Activated T-cell treated with anti-CD3 and anti-CD28 coated beads, Interleukin-2, amount 50 U/mL, for 24 hours (primary cell): ENCODE data around the gene REXO4.
"Not testable (repeated sequence)": the region's sequence is repeated elsewhere in the genome, so short reads cannot be mapped to it uniquely, and the experiment has no call there.

Experiments
- DNase-seq: peaks from one replicate; pipeline ENCODE4 v3.0.0-alpha.2; 2020
- H3K27ac Mint-ChIP-seq: 2 replicates; pipeline ENCODE4 v1.8.0; 2020; ENCODE audit warnings: mild to moderate bottlenecking, mixed read lengths
- H3K27me3 Mint-ChIP-seq: 2 replicates; pipeline ENCODE4 v1.8.0; 2020; ENCODE audit warnings: mixed read lengths
- H3K36me3 Mint-ChIP-seq: 2 replicates; pipeline ENCODE4 v1.8.0; 2020; ENCODE audit warnings: low read depth, mixed read lengths
- H3K4me1 Mint-ChIP-seq: 2 replicates; pipeline ENCODE4 v1.8.0; 2020; ENCODE audit warnings: low read depth, mixed read lengths
- H3K4me3 Mint-ChIP-seq: 2 replicates; pipeline ENCODE4 v1.8.0; 2020; ENCODE audit warnings: mild to moderate bottlenecking, moderate library complexity, mixed read lengths
- H3K9me3 Mint-ChIP-seq: 2 replicates; pipeline ENCODE4 v1.8.0; 2020; ENCODE audit warnings: mixed read lengths

Gene REXO4

GRCh38 chr9:133456409-133456808, 38.6 kb upstream of the REXO4 start:
- no peaks in the 10 kb centered on the region for H3K9me3 Mint-ChIP-seq
- no peaks in the 10 kb centered on the region for H3K36me3 Mint-ChIP-seq

DNA sequence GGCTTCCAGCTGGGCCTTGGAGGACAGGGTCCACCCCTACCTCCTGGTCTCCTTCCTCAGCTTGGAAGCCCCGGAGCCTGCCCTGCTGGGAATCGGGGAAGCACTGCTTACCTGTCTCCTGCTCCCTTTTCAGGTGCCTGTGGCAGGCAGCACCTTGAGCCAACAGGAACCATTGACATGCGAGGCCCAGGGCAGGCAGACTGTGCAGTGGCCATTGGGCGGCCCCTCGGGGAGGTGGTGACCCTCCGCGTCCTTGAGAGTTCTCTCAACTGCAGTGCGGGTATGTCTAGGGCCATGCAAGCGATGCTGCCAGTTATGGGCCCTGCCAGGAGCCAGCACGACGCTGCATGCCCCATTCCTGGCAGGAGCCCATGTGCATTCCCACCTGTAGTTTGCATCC, 38.1 kb upstream of the REXO4 start:
- Mint-ChIP-seq H3K36me3 (no peaks in the 10 kb centered on the region), H3K27ac (no peak overlapping the region), H3K4me1 (peaks cover 10% of the 10 kb centered on the region), H3K27me3 (no peaks in the 10 kb centered on the region), H3K9me3 (no peaks in the 10 kb centered on the region), H3K4me3 (no peak overlapping the region)
- DNase-seq: no peak

More at GRCh38 chr9:133456409-133456808, 38.6 kb upstream of the REXO4 start:
- no peak overlapping the region for H3K4me3 Mint-ChIP-seq
- no peaks in the 10 kb centered on the region for H3K27me3 Mint-ChIP-seq
- no peak for DNase-seq
- no peak overlapping the region for H3K27ac Mint-ChIP-seq
- H3K4me1 Mint-ChIP-seq: peaks cover 10% of the 10 kb centered on the region

DNA sequence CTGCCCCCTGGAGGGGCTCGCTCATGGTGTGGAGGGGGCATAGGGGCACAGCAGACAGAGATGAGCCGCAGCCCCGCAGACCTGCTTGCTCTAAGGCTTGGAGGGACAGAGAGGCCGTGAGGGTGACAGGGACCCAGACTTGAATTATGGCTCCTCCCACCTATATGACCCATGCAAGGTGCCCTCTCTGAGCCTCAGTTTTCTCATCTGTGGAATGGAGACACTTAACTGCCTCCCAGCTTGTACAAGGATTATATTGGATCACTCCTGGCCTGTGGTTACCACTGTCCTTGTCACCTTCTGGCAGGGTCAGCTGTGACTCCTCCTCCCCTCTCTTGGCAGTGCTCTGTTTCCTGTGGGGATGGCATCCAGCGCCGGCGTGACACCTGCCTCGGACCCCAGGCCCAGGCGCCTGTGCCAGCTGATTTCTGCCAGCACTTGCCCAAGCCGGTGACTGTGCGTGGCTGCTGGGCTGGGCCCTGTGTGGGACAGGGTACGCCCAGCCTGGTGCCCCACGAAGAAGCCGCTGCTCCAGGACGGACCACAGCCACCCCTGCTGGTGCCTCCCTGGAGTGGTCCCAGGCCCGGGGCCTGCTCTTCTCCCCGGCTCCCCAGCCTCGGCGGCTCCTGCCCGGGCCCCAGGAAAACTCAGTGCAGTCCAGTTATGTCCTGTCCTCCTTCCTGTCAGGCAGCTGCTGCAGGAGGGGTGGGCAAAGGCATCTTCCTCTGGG, 37.3 kb upstream of the REXO4 start:
- H3K4me3 Mint-ChIP-seq: no peak overlapping the region
- DNase-seq: no peak
- H3K27ac Mint-ChIP-seq: no peak overlapping the region
- H3K9me3 Mint-ChIP-seq: no peaks in the 10 kb centered on the region
- H3K4me1 Mint-ChIP-seq: peaks cover 7% of the 10 kb centered on the region
- no peaks in the 10 kb centered on the region for H3K36me3 Mint-ChIP-seq
- H3K27me3 Mint-ChIP-seq: no peaks in the 10 kb centered on the region

DNA sequence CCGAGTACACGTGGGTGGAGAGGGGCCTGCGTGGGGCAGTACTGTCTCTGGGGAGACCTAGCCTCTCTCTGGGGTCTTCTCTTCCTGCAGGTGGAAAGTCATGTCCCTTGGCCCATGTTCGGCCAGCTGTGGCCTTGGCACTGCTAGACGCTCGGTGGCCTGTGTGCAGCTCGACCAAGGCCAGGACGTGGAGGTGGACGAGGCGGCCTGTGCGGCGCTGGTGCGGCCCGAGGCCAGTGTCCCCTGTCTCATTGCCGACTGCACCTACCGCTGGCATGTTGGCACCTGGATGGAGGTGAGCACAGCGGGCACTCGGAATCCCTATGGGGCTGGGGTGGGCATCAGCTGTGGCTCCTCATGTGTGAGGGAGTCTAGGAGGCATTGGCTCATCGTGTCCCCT, 36.5 kb upstream of the REXO4 start:
- Mint-ChIP-seq H3K9me3 (no peaks in the 10 kb centered on the region), H3K27me3 (no peaks in the 10 kb centered on the region), H3K36me3 (no peaks in the 10 kb centered on the region), H3K4me1 (peaks cover 4% of the 10 kb centered on the region), H3K27ac (no peak overlapping the region), H3K4me3 (no peak overlapping the region)
- DNase-seq: no peak

- Mint-ChIP-seq H3K27me3 (no peaks in the 10 kb centered on the region), H3K9me3 (no peaks in the 10 kb centered on the region), H3K36me3 (no peaks in the 10 kb centered on the region), H3K27ac (no peak overlapping the region), H3K4me3 (no peak overlapping the region), H3K4me1 (no peaks in the 10 kb centered on the region)
- DNase-seq: no peak
Measured at GRCh38 chr9:133453651-133454050, 35.8 kb upstream of the REXO4 start.

- Mint-ChIP-seq H3K9me3 (no peaks in the 10 kb centered on the region), H3K27me3 (no peaks in the 10 kb centered on the region), H3K4me3 (no peak overlapping the region), H3K36me3 (no peaks in the 10 kb centered on the region), H3K4me1 (no peaks in the 10 kb centered on the region), H3K27ac (no peak overlapping the region)
- DNase-seq: no peak
Measured at GRCh38 chr9:133452562-133452961, 34.8 kb upstream of the REXO4 start.

GRCh38 chr9:133451865-133452264, 34.1 kb upstream of the REXO4 start:
- H3K27ac Mint-ChIP-seq, H3K9me3 Mint-ChIP-seq, DNase-seq, H3K4me3 Mint-ChIP-seq, H3K4me1 Mint-ChIP-seq, H3K36me3 Mint-ChIP-seq, H3K27me3 Mint-ChIP-seq: not testable (repeated sequence)

DNA sequence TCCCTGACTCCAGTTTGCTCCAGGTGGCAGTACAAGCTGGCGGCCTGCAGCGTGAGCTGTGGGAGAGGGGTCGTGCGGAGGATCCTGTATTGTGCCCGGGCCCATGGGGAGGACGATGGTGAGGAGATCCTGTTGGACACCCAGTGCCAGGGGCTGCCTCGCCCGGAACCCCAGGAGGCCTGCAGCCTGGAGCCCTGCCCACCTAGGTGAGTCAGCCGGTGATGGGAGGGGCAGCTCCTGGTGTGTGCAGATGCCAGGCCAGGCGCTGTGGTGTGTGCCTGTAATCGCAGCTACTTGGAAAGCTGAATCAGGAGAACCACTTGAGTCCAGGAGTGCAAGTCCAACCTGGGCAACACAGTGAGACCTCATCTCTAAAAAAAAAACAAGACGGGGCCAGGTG, 31.9 kb upstream of the REXO4 start:
- DNase-seq: no peak
- no peaks in the 10 kb centered on the region for H3K27me3 Mint-ChIP-seq
- no peaks in the 10 kb centered on the region for H3K4me1 Mint-ChIP-seq
- no peaks in the 10 kb centered on the region for H3K36me3 Mint-ChIP-seq
- no peaks in the 10 kb centered on the region for H3K9me3 Mint-ChIP-seq
- no peak overlapping the region for H3K4me3 Mint-ChIP-seq
- no peak overlapping the region for H3K27ac Mint-ChIP-seq

- no peak for DNase-seq
- H3K9me3 Mint-ChIP-seq: no peaks in the 10 kb centered on the region
- no peak overlapping the region for H3K27ac Mint-ChIP-seq
- no peaks in the 10 kb centered on the region for H3K4me1 Mint-ChIP-seq
- no peaks in the 10 kb centered on the region for H3K27me3 Mint-ChIP-seq
- no peaks in the 10 kb centered on the region for H3K36me3 Mint-ChIP-seq
- H3K4me3 Mint-ChIP-seq: no peak overlapping the region
Measured at GRCh38 chr9:133448487-133448972, 30.7 kb upstream of the REXO4 start.

DNA sequence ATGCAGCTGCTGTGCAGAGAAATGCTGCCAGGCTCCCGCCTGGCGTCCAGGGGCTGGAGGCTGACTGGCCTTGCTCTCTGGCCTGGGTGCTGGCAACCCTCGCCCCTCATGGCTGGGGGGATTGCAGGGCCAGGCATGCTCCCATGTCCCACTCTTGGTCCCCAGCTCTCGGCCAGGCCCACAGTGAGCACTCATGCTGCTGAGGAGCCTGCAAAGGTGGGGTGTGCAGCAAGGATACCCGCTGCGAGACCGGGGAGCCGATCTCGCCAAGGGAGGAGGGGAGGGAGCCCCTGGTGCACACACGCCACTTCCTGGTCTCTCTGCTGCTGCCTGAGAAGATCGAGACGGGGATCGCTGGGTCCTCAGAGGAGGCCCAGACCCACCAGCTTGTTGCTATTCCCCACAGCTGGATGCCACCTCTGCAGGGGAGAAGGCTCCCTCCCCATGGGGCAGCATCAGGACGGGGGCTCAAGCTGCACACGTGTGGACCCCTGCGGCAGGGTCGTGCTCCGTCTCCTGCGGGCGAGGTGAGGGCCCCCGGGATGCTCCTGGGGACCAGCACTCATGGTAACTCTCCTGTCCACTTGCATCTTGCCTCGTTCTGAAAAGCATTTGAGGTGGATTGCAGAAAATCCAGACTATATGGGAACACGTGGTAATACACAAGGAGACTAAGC, 27.6 kb upstream of the REXO4 start:
- Mint-ChIP-seq H3K9me3 (no peaks in the 10 kb centered on the region), H3K4me1 (no peaks in the 10 kb centered on the region)

GRCh38 chr9:133443982-133444381, 26.2 kb upstream of the REXO4 start:
- Mint-ChIP-seq H3K36me3 (no peaks in the 10 kb centered on the region), H3K27me3 (no peaks in the 10 kb centered on the region), H3K9me3 (no peaks in the 10 kb centered on the region), H3K4me3 (no peak overlapping the region), H3K27ac (no peak overlapping the region), H3K4me1 (peaks cover 5% of the 10 kb centered on the region)
- no peak for DNase-seq

More for the DNA sequence above, 27.6 kb upstream of the REXO4 start:
- no peak overlapping the region for H3K27ac Mint-ChIP-seq
- no peaks in the 10 kb centered on the region for H3K36me3 Mint-ChIP-seq
- no peak overlapping the region for H3K4me3 Mint-ChIP-seq
- DNase-seq: no peak
- no peaks in the 10 kb centered on the region for H3K27me3 Mint-ChIP-seq

DNA sequence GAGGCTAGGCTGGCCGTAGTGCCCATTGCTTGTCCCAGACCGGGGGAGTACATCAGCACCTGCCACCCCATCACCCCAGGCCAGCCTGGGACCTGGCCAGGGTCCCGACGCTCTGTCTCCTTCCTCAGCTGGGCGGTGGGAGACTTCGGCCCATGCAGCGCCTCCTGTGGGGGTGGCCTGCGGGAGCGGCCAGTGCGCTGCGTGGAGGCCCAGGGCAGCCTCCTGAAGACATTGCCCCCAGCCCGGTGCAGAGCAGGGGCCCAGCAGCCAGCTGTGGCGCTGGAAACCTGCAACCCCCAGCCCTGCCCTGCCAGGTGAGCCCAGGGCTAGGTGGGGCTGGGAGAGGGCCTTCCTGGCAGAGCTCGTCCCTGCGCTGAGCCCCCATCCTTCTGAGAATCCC, 25.4 kb upstream of the REXO4 start:
- H3K27ac Mint-ChIP-seq: no peak overlapping the region
- peaks cover 5% of the 10 kb centered on the region for H3K4me1 Mint-ChIP-seq
- no peaks in the 10 kb centered on the region for H3K27me3 Mint-ChIP-seq
- no peak for DNase-seq
- H3K9me3 Mint-ChIP-seq: no peaks in the 10 kb centered on the region
- no peaks in the 10 kb centered on the region for H3K36me3 Mint-ChIP-seq
- no peak overlapping the region for H3K4me3 Mint-ChIP-seq

GRCh38 chr9:133441571-133441970, 23.8 kb upstream of the REXO4 start:
- Mint-ChIP-seq H3K4me1 (peaks cover 5% of the 10 kb centered on the region), H3K4me3 (no peak overlapping the region), H3K36me3 (no peaks in the 10 kb centered on the region), H3K27me3 (no peaks in the 10 kb centered on the region), H3K9me3 (no peaks in the 10 kb centered on the region), H3K27ac (no peak overlapping the region)
- DNase-seq: no peak

DNA sequence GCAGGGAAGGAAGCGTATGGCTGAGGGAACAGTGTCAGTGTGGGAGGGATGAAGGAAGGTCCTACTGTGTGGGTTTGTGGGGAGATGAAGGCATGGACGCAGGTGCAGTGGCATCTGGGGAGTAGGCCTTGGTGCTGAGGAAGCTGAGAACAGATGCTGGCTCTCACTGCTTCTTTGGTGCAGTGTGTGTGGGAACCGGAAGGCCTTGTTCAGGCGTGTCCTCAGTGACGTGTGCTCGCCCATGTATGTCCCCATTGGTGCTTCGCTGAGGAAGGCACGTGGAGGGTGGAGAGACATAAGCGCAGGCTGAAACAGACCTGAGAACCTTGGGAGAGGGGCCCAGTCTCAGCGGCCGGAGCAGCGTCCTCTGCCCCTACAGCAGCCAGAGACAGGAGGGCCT, 23.1 kb upstream of the REXO4 start:
- Mint-ChIP-seq H3K36me3 (no peaks in the 10 kb centered on the region), H3K9me3 (no peaks in the 10 kb centered on the region), H3K4me1 (peaks cover 5% of the 10 kb centered on the region), H3K4me3 (no peak overlapping the region), H3K27ac (no peak overlapping the region), H3K27me3 (no peaks in the 10 kb centered on the region)
- no peak for DNase-seq

- Mint-ChIP-seq H3K4me1 (peaks cover 5% of the 10 kb centered on the region), H3K36me3 (no peaks in the 10 kb centered on the region), H3K27ac (no peak overlapping the region), H3K9me3 (no peaks in the 10 kb centered on the region), H3K4me3 (no peak overlapping the region), H3K27me3 (no peaks in the 10 kb centered on the region)
- no peak for DNase-seq
Measured at GRCh38 chr9:133439337-133439736, 21.5 kb upstream of the REXO4 start.
